ENCODE results near the gene ZDHHC22. TPM values are rescaled to one million over a fixed set of nuclear protein-coding genes. Genes with fewer than 3 reads are reported as not detected.

Gene ZDHHC22
- total and polyA plus RNA-seq, 2 of the 13 experiments (the other 11 are each of a cell fraction or from before 2014, with no cell fraction given), result not detected

GRCh38 chr14:77086951-77087350 is 54.6 kb downstream of the ZDHHC22 start:
- no peak overlapping the region for H3K4me3 ChIP-seq (replicated peaks in 1 of 3; ENCODE audit: insufficient read depth in 1 of 3, low read depth in 2 of 3, low read length in 3 of 3)
- H3K9me3 ChIP-seq (ENCODE audit: low read length), result peaks cover 15% of the 10 kb centered on the region
- no peaks in the 10 kb centered on the region for H3K79me2 ChIP-seq (ENCODE audit: insufficient read depth, low read length)
- intact Hi-C loops (cut with micrococcal nuclease; ENCODE audit: unreplicated experiment), result no loop called here
- ATAC-seq (no peak), DNase-seq (ENCODE audit: low spot score) (no peak), FAIRE-seq (no peak)
- H3K4me1 ChIP-seq (ENCODE audit: insufficient read depth, low read length), result 0 out of 2 replicates have a peak, but pooled peaks cover 9% of the 10 kb centered on the region
- BruUV-seq (replicated peaks), result no TSS peak
- H4K20me1 ChIP-seq (ENCODE audit: insufficient read depth, low read length), result no peaks in the 10 kb centered on the region
- H3K36me3 ChIP-seq (replicated peaks in 1 of 2; ENCODE audit: control insufficient read depth in 1 of 2, insufficient read depth in 2 of 2, low read length in 2 of 2), result no peaks in the 10 kb centered on the region
- no peak overlapping the region for H3K4me2 ChIP-seq (ENCODE audit: low read depth, low read length)
- in situ Hi-C loops (cut with HindIII; ENCODE audit: extremely low pct_ligation_motif_present, low pct_unique_long_range_greater_than_20kb), result no loop called here
- CTCF ChIA-PET (ENCODE audit: low intra/inter-chr PET ratio, low total read pairs), result no interaction called here
- H3K27me3 ChIP-seq (ENCODE audit: control insufficient read depth in 1 of 2, insufficient read depth in 2 of 2, low read length in 2 of 2), result 0 out of 5 replicates have a peak, but pooled peaks cover 0 to 5% of the 10 kb centered on the region in 2 experiments
- 64% methylated on average over 6 of the region's 6 CpGs for WGBS (ENCODE audit: low lambda C conversion rate)
- H3K9ac ChIP-seq (ENCODE audit: insufficient read depth, low read depth, low read length), result no peak overlapping the region
- no peak overlapping the region for H2AFZ ChIP-seq (ENCODE audit: low read length)
- TF ChIP-seq, protein P1, sequence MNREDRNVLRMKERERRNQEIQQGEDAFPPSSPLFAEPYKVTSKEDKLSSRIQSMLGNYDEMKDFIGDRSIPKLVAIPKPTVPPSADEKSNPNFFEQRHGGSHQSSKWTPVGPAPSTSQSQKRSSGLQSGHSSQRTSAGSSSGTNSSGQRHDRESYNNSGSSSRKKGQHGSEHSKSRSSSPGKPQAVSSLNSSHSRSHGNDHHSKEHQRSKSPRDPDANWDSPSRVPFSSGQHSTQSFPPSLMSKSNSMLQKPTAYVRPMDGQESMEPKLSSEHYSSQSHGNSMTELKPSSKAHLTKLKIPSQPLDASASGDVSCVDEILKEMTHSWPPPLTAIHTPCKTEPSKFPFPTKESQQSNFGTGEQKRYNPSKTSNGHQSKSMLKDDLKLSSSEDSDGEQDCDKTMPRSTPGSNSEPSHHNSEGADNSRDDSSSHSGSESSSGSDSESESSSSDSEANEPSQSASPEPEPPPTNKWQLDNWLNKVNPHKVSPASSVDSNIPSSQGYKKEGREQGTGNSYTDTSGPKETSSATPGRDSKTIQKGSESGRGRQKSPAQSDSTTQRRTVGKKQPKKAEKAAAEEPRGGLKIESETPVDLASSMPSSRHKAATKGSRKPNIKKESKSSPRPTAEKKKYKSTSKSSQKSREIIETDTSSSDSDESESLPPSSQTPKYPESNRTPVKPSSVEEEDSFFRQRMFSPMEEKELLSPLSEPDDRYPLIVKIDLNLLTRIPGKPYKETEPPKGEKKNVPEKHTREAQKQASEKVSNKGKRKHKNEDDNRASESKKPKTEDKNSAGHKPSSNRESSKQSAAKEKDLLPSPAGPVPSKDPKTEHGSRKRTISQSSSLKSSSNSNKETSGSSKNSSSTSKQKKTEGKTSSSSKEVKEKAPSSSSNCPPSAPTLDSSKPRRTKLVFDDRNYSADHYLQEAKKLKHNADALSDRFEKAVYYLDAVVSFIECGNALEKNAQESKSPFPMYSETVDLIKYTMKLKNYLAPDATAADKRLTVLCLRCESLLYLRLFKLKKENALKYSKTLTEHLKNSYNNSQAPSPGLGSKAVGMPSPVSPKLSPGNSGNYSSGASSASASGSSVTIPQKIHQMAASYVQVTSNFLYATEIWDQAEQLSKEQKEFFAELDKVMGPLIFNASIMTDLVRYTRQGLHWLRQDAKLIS (CRISPR knock-in tag; IDR thresholded peaks at IDR 0.05), result no peak
- TF ChIP-seq RORA (CRISPR knock-in tag; IDR thresholded peaks at IDR 0.05), result no peak
- no peak for TF ChIP-seq PHF5A (CRISPR knock-in tag; IDR thresholded peaks at IDR 0.05; ENCODE audit: low read depth, unreplicated experiment)
- no peak for TF ChIP-seq ZNF230 (CRISPR knock-in tag; IDR thresholded peaks at IDR 0.05)
- no peak for TF ChIP-seq ZNF567 (CRISPR knock-in tag; IDR thresholded peaks at IDR 0.05; ENCODE audit: borderline replicate concordance)
- H3K27ac ChIP-seq (ENCODE audit: extremely low read length, insufficient read depth, low read length), result no peak overlapping the region
- POLR2A ChIA-PET, result no interaction called here

All from HepG2 (cell line).